HG03060 (cell line): ENCODE measurements around the gene SH3GL1.

Source experiments
- ATAC-seq: cut with Tn5 transposase; IDR thresholded peaks from one replicate; pipeline ENCODE4 v1.9.1; 2021; ENCODE audit warnings: low read depth, moderate number of reproducible peaks; ENCODE audit not compliant: unreplicated experiment

SH3GL1 gene

DNA sequence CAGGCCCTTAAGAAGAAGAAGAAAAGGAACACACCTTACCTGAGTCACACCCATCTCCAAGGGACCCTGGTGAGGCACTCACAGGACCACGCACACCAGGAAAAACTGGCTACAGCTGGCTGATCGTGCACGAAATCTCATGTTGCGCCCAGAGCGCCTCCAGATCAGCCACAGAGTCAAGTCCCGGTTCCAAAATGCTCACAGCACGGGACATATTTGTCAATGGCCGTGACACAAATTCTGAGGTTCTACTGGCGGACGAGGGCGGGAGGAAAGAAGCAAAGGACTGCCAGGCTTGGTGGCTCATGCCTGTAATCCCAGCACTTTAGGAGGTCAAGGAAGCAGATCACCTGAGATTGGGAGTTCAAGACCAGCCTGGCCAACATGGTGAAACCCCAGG is 21.5 kb downstream of the SH3GL1 start:
- no peak for ATAC-seq

DNA sequence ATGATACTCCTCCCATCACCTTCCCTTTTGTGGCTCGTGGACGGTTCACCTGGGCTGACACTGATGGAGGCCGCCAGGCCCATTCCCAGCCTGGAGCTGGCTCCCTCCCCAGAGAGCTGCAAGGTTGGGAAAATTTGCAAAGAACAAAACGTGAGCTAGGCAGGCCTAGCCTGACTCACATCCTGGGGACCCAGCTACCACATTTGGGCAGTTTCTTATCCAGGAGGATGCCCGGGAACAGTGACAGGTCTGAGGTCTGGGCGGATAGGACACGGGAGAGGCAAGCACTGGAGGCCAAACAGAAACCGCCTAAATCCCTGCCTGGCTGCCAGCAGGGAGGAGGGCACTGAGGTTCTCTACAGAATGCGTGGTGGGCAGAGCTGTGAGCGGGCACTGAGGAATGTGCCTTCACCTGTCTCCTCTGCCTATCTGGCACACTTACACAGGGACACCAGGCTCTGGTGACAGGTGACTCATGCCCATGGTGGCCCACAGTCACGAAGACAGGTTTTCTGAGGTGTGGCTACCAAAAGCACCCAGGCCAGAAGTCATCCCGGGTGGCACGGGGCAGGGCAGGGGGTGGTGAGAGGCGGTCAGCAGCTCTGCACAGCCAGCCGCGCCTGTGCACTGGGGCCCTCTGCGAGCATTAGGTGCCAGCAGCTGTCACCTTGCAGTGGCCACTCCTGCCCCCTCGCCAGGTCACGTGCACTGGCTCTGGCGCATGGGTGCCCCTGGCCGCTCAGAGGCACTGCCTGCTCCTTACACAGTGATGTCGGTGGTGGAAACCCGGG is 23.2 kb downstream of the SH3GL1 start:
- no peak for ATAC-seq

DNA sequence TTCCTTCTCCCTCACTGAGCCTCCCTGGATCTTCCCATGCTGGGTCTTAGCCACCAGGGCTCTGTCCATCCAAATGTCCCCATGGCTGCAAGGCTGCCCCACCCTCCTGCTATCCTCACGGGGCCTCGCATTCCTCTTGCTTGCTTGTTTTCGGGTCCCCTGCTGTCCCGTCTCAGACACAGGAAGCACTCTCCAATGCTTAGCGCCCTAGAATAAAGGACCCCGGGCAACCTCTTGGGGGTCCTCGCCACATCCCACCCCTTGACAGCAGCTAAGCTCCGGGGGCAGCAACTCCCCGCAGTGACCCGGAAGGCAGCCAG is 23.7 kb downstream of the SH3GL1 start:
- no peak for ATAC-seq

DNA sequence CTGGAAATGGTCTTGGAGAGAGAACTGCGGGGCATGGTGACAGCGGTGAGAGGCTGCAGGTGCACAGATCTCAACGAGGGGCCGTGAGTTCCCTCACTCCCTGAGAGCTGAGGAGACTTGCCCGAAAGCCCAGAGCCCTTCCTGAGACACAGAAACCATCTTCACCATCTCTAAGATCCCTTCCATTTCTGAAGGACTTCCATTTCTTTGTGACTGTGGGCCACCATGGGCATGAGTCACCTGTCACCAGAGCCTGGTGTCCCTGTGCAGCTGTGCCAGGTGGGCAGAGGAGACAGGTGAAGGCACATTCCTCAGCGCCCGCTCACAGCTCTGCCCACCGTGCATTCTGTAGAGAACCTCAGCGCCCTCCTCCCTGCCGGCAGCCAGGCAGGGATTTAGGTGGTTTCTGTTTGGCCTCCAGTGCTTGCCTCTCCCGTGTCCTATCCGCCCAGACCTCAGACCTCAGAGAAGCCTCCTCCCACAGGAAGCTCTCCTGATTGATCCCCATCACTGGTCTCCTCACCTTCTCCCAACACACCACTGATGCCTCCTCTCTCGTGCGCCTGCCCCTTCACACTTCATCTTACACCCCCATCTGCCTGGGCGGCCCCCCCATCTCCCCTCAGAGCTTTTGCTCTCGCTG is 24.2 kb downstream of the SH3GL1 start:
- no peak for ATAC-seq

DNA sequence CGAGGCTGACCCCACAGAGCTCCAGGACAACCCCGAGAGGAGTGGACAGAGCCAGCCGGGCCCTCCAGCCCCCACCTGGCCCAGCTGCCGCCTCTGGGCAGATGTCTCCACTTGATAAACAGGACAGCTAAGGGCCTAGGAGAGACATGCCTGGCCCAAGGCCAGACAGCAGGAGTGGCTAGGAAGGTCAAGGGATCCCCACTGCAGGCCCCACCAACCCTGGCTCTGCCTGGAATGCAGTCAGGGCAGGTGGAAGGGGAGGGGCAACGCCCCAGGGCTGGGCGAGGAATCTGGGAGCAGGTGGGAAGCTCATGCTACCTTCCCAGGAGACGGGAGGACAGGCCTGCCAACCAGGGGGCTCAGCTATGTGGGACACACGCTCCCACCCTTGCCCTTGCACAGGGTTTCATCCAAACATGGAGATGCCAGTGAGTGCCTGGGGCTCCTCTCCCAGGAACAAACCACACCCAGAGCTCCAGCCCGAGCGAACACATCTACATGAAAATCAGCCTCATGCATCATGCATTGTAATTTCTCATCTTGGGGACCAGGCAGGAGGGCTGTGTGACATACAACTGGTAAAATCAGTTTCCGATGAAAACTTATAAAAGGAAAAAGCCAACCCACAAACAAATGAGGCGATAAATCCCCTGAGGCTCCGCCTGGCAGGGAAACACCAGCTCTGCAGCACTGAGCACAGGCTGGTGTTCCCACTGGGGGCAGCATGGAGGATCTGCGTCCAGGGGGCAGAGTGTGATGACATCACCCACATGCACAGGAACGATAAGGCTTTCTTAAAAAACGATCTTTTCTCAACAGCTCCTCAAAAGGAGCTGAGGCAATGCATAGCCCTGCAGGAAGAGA is 25.0 kb downstream of the SH3GL1 start:
- no peak for ATAC-seq

DNA sequence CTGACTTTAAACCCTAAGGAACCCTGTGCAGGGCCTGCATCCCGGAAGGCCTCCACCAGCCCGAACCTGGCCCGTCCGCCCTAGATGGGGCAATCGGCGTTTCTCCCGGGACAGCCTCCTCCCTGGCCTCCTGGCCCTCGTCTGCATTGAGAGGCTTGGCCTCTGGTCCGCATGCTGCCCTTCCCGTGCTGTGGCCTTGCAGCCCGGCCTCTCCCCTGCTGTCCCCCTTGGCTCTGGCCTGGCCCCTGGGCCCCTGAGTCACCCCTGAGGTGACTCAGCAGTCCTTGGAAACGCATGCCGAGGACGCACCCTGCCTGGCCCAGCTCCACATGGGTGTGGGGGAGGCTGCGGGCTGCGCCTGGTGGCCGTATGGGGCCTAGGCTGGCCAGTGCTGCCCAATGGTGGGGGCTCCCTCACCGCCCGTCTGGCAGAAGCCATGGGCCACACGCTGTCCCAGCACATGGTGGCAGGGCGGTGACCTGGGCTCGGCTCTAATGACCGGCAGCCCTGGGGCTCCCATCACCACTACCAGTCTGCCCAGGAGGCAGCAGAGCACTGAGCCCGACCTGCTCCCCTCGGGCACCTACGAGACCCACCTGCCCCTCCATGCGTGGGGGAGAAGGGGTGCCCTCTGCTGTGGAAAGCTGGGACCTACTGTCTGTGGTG is 25.7 kb downstream of the SH3GL1 start:
- no peak for ATAC-seq

DNA sequence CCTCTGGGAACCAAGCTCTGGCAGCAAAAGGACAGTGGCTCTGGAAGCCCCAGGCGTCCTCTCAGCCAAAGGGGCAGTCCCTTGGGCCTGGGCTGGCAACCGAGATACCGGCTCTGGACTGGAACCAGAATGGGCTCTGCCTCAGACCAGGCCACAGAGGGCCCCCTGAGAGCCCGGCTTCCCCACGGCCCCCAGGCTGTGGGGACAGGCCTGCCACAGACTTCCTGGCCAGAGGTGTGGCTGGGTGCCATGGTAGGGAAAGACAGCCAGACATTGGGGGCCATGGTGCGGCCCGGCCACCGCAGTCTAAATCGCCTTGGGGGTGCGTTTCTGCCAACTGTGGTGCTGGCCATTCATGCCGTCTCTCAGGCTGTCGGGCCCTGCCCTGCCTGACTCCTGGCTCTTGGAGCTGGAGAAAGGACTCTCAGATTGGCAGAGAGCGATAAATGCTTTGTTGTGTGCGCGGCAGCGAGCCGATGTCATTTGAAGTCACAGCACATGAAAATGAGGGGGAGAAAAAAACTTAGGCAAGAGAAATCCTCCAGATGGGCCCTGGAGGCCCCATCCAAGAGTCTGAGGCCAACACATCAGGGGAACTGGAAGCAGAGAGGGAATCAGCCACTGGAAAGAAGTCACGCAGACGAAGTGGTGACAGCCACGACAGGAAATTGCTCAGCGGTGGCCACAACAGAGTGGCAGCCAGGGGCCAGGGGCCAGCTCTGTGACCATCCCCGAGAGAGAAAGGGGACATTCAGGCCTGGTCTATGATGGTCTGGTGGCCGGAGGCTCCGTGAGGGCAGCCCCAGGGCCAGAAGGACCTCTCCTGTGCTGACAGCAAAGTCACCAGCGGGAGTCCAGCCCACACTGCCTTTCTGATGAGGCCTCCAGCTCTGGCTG is 26.5 kb downstream of the SH3GL1 start:
- ATAC-seq: no peak

DNA sequence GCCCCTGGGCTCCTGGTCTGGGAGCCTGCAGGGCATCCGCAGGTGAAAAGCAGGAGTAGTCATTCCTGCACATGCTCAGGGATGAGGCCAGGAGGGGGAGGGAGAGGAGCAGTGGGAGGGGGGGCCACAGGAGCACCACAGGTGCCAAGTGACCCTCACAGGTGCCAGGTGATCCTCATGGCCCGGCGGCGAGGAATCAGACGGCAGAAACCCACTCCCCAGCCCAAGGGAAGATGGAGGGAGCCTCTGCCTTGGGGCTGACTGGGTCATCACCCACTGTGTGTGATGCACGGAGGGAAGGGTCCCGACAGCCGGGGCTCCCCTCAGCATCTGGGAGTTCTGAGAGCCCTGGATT is 27.4 kb downstream of the SH3GL1 start:
- ATAC-seq: no peak

DNA sequence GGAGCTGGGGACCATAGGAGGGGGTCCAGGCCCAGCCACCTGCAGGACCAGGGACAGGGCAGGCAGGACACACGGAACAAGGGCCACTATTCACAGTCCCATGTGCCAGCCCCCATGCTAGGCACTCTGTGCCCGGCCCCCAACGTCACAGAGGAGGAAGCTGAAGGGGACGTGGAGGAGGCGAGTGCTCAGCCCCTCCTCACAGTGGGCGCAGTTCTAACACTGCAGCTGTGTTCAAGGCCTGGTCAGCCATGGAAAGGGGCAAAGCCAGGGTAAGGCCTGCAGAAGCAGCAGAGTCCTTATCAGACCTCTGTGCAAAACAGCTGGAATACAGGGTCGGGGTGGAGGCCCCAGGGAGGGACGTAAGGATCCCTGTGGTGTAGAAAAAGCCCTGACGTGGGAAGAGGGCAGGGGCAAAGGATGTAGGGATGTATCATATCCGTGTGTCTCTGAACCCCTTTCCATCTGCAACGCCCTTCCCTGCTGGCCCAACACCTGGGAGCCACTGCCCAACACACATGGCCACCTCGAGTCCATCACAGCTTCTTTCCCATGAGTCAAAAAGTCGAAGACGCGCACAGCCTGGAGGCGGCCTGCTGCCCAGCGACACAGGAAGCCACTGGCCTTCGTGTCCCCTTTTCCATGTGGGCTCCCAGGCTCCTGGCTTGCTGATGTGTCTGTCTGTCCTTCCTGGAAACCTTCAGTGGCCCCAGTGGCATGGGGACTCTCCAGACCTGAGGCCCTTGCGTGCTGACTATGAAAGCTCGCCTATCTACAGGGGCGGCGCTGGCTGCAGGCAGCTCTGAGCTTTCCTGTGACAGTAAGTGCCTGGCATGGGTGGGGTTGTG is 28.0 kb downstream of the SH3GL1 start:
- no peak for ATAC-seq

DNA sequence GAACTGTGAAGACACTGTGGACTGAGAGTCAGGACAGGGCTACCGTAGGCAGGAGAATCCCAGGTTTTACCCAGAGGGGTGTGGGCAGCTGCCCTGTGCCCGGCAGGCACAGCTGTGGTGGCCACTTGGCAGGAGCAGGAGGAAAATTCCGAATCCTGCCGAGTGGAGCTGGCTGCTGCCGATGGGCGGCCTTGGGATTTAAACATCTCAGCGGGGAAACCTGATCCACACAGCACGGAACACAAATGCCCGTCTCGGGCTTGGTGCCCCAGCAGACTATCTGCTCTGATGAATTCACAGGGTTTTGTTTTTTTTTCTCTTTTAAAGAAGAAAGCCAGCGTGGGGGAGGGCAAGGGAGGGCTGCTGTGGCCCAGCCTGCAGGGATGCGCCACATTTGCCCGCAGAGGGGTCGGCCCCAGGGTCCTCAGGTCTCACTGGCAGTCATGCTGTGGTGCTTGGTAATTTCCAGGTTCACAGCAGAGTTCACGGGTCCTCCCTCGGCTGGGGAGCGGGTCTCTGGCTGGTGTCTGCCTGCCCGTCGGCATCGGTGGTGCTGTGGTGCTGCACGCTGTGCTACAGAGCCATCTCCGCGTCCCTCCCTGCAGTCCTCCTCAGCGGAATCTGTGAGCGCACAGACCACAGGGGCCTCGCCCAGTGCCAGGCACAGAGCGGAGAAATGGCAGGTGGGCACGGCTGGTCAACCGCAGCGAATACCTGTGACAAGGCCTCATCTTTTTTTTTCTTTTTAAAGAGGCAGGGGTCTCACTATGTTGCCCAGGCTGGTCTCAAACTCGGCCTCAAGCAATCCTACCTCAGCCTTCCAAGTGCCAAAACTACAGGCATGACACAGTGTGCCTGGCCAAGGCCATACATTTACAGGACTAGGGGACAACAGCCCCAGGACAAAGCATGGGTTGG is 28.8 kb downstream of the SH3GL1 start:
- ATAC-seq: no peak

DNA sequence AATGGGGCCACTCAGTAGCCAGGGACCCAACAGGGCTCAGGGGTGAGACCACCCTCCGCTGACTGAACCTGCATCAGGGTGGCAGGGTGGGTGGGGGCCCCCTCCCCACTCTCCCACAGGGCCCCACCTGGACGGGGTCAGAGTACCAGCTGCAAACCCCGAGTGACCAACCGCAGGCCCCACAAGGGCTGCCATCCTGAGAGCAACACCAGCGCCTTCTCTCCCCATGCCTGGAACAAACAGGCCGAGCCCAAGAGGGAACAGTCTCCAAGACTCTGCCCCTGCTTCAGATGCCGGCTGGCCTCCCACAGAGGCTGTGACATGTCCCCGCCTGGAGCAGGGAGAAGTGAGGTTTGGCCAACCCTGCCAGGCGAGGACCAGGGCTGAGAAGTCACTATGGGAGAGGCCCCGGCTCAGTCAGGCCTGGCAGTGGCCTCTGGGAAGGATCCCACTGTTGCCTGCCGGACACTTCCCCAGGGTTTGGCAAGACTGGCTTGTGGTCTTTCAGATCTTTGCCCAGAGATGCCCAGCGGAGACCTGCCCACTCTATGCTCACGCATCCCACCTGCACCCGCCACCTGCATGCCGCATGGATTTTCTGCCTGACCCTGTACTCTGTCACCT is 29.8 kb downstream of the SH3GL1 start:
- no peak for ATAC-seq

DNA sequence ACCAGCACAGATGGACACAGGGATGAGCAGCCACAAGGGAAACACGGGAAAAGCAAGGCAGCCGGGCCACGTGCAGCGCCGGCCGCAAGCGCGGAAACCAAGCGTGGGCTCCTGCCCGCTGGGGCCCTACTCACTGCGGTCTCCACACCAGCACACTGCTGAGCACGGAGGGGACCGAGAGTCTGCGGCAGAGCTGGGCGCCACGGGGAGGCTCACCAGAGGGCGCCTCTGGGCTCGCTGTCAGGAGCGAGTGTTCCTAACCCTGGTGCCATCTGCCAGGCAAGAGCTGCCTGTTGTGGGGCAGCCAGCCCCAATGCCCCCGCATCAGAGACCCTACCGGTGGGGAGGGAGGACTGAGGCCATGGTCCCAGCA is 30.5 kb downstream of the SH3GL1 start:
- no peak for ATAC-seq

DNA sequence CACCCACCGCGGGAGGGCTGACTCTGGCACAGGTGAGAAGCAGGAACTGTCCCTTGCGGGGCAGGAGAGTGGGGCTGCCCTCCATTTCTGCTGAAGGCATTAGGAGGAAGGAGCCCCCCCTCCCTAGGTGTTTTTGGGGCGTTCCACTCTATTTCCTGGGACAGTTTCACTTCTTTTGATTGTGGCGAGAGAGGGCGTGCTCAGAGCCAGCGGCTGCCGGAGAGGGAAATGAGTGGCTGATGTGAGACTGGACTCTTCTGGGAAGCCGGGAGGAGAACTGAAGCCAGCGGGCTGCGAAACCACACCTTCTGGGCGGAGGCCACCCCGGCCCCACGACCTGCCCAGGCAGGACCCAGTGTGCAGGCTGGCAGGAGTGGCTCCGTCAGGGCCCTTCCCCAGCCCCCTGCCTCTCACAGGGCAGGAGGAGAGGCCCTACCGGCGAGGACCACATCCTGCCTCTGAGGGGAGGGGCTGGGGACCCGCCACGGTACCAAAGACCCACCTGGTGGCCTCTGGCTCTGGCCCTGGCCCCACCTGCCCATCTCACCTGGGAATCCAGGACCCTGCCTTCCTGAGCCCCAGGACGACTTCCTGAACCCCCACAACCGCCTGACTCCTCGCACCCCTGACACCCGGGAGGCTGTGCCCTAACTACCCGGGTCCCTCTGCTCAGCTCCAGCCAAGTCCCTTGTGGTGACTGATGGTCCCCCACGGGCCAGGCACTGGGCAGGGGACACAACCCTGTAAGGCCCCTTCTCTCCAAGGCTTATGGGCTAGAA is 31.0 kb downstream of the SH3GL1 start:
- ATAC-seq: peak; percentile 34

DNA sequence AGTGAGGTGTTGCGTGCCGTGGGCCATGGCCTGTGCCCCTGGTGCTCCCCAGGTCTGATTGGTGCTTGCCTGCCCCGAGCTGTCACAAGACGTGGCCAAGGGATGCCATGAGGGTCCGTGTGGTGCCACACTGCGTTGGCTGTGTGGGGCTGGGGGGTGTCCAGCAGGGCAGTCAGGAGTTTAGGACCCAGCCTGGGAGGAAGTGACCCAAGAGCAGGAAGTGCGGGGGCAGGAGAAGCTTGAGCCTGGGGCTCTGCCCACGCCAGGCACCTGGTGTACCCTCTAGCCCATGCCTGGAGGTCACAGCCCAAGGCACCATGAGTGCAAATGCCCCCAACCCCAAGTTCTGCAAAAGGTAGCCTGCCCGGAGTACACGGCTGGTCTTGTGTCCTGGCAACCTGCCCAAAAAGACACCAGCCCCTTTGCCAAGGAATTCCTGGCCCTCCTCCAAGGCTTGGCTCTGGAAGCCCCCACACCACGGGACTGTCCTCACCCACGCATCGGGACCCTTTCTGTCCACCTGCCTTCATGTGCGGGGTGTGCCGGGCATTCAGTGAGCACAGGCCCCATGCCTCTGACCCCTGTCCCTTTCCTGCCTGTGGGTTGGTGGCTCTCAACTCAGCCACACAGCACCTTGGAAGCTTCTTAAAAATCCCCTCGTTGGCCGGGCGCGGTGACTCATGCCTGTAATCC is 32.1 kb downstream of the SH3GL1 start:
- ATAC-seq: no peak

DNA sequence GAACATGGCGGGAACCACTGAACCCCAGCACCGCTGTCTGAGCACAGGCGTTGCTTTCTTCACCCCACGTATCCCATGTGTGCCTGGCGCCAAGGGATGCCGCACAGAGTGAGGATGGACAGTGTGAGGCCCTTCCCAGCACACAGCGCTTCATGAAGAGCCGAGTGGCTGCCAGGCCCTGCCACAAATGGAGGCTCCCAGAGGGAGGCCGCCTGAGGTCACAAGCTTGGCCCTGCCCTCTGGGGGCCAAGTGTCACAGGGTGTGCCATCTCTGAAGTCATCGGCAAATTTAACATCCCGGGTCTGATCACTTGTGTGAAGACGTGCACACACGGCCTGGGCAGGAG is 32.6 kb downstream of the SH3GL1 start:
- no peak for ATAC-seq

DNA sequence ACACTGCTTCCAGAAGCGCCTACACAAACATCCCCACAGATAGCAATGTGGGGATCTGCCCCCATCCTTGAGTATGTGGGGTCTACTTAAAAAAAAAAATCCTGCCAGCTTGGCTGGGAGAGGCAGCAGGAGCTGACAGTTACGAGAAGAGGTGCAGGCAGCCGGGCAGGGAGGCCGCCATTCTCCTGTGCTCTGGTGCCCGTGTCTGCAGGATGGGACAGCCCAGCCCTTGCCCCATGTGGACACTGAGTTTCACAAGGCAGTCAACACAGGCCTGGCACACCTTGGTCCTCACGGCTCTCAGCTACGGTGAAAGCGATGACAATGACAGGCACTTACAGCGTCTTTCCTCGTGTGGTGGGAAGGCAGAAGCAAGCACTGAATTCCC is 33.0 kb downstream of the SH3GL1 start:
- no peak for ATAC-seq
